NCI-H345 treated with DMSO at 0.1 percent for 48 hours (cell line): Measurements from ENCODE around the gene DYNC2H1.
"Not testable (repeated sequence)": the region's sequence is repeated elsewhere in the genome, so short reads cannot be mapped to it uniquely, and the experiment has no call there.

Source experiments
- DNase-seq: peaks from one replicate; lab custom pipeline; 2025; ENCODE audit not compliant: unreplicated experiment; lab: John Stamatoyannopoulos, UW

Gene DYNC2H1

DNA sequence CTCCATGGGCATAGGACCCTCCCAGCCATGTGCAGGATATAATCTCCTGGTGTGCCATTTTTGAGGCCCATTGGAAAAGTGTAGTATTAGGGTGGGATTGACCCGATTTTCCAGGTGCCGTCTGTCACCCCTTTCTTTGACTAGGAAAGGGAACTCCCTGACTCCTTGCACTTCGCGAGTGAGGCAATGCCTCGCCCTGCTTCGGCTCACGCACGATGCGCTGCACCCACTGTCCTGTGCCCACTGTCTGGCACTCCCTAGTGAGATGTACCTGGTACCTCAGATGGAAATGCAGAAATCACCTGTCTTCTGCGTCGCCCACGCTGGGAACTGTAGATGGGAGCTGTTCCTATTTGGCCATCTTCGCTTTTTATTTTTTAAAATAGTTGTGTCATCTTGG is 32.8 kb downstream of the DYNC2H1 start:
- not testable (repeated sequence) for DNase-seq

DNA sequence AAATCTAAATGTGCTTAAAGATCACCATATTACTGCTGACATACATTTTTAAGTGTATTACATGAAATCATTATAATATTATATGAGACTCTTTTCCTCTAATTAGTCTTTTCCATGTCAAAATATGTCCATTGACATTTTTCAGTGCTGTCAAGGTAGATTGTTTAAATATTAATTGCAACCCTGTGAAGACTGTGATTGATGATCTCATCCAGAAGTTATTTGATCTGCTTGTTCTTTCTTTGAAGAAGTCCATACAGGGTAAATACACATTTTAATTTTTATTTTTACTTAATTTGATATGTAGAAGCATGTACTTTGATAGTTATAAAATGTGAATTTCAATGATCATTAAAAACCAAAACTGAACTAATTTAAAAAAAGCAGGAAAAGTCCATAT is 38.4 kb downstream of the DYNC2H1 start:
- no peak for DNase-seq

DNA sequence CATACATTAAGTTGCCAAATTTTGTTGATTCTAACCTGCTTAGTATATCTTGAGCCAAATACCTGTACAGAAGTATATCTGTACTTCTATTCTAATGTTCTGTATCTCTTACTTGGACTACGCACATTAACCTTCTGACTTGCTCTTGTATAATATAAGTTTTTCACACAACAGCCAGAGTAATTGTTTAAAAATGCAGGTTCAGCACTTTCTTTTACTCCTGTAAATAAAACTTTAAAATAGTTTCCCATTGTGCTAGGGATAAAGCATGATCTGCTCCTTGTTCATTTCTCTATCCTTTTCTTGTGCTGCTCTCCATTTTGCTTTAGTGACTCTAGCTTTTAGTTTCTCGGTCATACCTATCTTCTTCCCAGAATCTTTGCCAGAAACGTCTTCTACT is 48.3 kb downstream of the DYNC2H1 start:
- DNase-seq: no peak

DNA sequence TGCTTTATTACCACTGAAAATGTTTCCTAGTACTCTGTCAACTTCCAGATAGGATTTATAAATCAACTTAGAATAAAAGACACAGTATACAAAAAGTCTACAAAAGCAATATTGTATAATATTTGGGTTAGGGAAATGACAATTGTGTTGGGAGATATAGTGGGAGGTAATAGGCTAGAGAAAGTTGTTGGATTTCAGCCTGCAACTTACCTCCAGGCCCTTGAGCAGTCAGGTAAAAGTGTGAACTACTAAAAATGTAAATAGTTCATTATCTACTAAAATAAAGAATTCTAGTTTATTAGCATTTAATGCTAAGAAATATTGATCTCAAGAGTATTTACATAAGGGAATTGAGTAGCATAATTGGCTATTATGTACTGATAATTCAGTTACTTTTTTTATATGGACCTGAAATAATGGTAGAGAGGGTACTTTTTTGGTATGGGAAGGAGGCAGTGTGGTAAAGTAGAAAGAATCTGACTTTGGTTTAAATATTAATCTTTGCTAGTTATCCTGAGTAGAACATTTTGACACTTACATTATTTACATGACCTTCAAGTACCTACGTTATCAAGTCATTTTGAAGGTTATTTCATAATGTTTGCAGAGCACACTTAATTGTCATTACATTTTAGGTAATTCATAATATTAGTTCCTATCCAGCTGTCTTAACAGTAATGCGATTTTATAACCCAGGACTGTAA is 55.0 kb downstream of the DYNC2H1 start:
- no peak for DNase-seq

DNA sequence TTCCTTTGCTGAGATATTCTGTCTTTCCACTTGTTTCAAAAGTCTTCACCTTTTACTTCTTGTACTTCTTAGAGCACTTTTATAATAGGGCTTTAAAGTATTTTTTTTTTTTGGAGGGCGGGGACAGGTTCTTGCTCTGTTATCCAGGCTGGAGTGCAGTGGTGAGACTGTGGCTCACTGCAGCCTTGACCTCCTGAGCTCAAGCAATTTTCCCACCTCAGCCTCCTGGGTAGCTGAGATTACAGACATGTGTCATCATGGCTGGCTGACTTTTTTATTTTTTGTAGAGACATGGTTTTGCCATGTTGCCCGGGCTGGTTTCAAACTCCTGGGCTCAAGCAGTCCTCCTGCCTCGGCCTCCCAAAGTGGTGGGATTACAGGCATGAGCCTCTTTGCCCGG is 57.9 kb downstream of the DYNC2H1 start:
- no peak for DNase-seq

DNA sequence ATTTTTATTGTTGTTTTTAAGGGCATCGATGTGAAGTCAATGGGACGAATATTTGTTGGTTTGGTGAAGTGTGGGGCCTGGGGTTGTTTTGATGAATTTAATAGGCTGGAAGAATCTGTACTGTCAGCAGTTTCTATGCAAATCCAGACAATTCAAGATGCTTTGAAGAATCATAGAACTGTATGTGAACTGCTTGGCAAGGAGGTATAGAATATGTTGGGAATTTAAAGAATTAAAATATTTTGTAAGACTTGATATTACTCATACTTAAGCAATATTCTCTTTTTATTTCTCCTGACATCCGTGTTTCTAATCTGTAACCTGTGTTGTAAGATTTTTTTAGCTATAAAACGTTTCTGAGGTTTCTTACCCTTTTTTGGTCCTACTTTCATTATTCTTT is 61.6 kb downstream of the DYNC2H1 start:
- no peak for DNase-seq

DNA sequence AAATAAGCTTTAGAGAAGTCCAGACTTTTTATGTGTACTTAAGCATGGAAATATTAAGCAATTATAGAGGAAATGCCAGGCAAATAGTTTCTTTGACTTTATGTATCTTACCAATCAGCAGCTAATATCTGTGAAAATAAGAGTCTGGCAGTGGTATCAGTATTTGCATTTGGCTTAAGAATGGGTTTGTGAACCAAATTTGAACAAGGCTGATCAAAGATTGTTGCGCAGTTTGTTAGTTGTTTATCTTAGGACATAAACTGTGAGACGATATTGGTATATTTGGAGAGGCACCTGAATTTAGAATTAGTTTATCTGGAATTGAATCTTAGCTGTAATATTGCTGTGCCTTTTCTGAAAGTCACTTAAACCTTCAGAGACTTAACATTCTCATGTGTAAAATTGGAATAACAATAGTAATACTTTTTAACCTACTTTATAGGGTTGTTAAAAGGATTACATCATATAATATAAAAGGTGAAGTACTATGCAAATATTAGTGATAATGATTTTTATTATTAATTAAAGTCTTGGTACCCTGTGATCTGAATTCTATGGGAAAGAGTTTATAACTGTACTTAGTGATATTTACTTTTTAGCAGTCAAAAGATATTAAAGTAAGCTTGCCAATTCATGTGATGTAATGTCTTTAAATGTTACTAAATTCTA is 66.4 kb downstream of the DYNC2H1 start:
- DNase-seq: no peak

DNA sequence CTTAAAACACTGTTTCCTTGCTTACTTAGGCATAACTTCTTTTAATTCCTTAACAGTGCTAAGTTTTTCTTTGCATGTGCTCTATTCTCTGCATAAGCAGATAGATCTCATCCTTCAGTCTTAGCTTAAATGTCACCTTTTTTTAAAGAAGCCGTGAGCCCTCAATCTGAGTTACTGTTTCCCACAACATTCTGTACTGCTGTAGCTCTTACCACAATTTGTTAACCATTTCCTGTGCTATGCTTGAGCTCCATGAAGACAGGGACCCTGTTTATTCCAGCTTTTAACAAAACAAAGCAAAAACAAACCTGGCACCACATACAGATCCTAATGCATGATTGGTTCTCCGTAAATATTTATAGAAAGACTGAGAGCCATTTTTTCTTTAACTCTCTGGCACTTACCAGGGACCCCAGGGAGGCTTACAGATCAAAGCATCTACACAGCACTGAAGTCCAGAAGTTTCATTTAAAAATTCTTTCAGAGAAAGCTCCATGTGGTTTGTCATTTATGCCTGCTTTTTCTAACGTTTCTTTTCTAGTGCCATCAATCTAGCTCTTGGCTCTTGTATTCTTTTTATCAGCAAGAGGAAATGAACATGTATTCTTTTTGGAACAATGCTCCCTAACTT is 74.9 kb downstream of the DYNC2H1 start:
- no peak for DNase-seq

DNA sequence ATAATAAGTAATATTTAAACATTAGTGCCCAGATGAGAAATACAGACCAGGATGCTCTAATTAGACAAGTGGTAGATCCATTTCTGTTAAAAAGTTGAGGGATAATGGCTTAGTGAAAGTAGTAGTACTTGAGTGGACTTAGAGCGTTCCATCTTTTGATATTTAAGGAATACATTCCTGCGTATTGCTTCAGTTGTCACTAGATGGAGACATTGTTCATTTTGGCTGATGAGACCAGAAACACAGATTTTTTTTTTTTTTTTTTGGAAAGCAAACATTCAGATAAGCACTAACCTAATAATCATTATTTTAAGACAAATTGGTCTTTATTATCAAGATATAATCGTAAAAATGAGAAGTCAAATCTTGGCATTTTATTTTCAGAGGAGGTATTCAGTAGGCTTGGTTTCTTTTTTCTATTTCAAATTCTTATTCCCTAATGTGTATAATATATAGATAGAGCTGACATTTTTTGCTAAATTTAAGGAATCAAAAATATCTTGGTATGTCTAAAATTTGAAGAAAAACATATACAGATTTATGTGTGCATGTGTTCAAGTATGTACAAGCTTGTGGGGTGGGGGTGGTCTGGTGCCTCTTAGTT is 92.9 kb downstream of the DYNC2H1 start:
- DNase-seq: no peak

DNA sequence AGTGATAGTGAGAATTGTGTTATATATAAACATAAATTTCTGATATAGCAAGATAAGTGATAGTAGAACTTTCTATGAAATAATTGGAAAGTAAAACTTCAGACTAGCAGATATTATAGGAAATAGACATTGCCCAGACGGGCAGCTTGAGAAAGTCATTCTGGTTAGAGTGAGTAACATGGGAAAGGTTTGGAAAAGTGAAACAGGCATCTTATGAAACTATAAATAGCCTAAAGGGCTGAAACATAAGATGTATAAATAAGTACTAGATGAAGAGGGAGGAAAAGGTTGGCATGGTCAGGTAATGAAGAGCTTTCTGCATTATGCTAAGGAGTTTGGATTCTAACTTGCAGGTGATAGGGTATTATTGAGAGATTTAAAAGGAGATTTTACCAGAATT is 101.3 kb downstream of the DYNC2H1 start:
- DNase-seq: no peak

DNA sequence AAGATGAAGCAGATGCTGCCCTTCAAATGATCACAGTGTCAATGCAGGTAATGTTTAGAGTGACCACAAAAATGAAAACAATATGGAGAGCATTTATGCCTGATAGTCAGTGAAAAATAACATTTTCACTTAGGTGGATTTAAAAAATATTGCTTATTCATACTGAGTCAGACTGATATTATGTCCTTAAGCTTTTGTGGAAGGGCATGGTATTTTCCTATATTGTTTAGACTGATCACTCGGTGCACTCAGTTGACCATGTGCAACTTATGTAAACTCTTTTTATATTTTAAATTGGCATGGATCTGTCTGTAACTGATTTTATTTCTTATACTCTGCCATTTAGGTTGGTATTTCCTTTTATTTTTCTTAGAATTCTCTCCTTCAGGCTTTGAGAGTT is 106.6 kb downstream of the DYNC2H1 start:
- DNase-seq: no peak

DNA sequence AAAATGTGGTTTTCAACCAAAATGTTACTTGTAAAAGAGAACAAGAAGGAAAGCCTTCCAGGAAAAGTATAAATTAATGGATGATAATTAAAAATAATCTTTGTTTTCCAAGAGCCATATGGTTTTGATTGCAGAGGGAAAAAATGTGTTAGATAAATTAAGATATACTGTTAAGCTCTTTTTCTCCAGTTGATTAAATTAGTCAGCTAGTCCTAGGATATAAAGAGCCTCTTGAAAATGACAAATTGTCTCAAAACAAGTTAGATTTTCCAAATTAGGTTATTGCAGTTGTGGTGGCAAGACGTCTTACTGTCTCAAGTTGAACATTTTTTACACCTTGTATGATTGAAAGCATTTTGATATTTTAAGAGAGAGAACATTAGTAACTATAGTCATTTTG is 110.9 kb downstream of the DYNC2H1 start:
- DNase-seq: no peak

DNA sequence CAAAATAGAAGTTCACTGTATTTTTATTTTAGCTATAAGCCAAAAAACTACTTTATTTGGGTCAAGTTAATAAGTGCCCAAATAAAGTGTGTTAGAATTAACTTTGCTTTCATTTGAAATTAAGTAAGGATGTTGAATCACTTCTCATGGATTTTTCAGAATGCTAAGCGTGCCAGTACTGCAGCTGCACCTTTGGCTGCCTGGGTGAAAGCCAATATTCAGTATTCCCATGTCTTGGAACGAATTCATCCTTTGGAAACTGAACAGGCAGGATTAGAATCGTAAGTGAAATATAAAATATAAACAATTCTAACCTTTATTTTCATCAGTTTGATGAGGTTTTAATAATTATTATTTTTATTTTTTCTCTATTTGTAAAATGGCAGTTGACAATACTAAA is 113.6 kb downstream of the DYNC2H1 start:
- no peak for DNase-seq

DNA sequence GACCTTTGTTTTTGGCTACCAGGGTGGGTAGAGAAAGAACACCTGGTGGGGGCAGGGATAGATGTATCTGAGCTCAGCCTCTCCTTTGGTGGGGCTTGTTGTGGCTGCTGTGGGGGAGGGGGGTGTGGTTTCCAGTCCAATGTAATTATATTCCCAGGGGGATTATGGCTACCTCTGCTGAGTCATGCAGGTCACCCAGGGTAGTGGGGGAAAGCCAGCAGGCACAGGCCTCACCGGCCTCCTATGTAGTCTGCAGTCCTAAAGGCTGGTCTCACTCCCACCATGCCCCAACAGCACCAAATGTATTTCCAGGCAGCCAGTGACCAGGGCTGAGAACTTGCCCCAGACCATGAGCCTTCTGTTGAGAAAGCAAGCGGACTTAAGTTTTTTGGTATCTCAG is 119.6 kb downstream of the DYNC2H1 start:
- no peak for DNase-seq

DNA sequence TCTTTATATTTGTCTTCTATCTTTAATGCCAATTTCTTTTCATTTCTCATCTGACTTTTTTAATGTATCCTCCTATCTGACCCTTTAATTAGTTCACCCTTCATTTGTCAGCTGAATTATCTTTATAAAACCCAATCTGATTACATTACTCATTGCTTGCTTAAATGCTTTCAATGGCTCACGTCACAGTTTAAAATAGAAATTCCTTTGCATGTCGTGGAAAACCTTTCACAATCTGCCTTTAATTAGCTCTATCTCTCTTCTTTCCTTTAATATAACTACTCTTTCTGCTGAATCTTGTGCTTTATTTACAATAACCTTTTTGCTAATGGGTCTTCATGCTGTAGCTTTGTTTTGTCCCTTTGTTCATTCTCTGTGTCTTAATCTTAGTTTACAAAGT is 125.7 kb downstream of the DYNC2H1 start:
- DNase-seq: no peak

DNA sequence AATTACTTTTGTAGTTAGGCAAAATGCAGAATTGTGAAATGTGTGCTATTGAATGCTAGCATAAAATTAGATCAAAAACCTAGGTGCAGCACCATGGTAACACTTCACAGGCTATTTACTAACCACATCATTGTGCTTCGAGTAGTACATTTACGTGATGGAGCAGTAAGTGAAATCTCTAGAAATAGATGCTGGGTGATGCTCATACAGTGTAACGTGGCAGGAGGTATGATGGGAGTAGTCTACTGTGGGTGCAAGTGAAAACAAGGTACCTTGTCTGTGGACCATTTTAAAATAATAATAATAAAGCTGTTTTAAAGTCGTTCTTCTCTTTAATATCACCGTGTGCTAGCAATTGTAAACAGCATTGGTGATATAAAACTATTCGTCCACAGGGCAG is 132.3 kb downstream of the DYNC2H1 start:
- DNase-seq: no peak

DNA sequence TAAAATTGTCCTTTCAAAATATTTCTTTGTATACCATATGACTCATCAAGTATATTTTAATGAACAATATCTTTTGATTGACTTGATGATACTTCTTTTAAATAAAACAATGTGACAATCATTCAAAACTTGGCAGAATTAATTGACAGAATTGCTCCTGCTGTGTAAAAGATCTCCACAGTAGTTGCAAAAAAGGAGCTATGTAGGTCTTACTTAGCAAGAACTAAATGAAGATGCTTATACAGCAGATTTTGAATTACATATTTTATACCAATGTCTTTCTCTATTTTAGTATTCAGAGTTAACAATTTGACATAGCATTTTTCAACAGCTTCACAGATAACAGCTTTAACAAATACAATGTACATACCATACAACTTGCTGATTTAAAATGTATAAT is 144.9 kb downstream of the DYNC2H1 start:
- DNase-seq: no peak

DNA sequence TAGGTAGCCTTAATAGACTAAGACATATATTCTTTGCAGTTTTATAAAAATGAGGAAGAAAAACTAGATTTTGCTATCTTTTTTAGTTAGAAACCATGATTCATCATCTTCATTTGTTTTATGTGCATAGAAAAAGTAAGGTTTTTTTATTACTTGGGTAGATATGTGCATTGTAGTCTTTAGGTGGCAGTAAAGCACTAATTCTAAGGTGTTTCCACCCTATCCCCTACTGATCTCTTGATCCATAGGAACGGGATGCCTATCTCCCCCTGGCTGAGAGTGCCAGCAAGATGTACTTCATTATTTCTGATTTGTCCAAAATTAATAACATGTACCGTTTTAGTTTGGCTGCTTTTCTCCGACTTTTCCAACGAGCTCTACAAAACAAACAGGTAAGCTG is 148.1 kb downstream of the DYNC2H1 start:
- DNase-seq: no peak

DNA sequence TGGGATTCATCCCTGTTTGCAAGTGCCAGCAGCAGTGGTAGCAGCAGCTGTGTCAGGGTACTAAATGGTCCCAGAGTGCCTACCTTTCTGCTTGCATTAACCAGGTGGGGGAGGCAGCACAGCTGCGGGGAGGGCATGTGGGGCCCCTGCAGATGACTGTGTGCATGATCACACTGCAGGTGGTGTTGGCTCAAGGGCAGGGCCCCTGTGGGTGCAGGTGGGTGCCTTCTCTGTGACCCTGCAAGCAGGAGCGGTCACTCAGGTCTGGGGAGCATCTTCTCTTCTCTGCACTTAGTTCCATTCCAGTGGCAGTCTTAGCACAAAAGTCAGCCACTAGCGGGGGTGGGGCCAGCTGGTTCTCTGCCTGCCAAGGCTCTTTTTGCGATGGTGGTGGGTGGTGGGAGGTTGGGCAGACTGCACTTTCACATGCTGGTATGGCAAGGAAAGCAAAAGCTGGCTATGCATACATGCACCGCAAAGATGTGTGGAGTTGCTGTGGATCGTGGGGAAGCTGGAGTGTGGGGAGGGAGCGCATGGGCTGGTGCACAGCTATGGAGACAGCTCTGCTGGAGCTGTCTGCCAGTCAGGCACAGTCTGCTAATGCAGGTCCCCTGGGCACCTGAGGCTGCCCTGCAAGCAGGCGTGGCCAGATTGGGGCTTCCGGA is 157.1 kb downstream of the DYNC2H1 start:
- DNase-seq: no peak

DNA sequence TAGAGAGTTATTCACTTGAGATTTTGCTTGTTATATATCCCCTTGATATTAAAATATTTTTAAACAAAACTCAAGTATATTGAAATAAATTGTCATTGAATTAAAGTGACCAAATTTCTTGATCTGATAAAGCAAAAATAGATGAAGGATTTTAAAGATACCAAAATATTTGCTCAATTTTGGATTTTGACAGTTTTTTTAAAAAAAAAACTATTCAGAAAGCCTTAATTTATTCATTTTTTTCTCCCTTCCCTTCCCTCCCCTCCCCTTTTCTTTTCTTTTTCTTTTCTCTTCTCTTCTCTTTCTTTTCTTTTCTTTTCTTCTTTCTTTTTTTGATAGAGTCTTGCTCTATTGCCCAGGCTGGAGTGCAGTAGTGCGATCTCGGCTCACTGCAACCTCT is 163.7 kb downstream of the DYNC2H1 start:
- DNase-seq: no peak

DNA sequence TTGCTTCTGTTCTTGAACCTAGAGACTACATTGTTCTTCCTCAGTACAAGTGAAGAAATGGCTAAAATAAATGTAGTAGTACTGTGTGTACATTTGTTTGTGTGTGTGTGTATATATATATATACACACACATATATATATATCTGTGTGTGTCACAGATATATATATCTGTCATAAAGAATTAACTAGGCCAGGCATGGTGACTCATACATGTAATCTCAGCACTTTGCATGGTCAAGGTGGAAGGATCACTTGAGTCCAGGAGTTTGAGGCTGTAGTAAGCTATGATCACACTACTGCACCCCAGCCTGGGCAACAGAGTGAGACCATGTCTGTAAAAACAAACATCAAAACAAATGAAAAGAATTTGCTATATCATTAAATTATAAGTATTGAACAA is 164.8 kb downstream of the DYNC2H1 start:
- no peak for DNase-seq

DNA sequence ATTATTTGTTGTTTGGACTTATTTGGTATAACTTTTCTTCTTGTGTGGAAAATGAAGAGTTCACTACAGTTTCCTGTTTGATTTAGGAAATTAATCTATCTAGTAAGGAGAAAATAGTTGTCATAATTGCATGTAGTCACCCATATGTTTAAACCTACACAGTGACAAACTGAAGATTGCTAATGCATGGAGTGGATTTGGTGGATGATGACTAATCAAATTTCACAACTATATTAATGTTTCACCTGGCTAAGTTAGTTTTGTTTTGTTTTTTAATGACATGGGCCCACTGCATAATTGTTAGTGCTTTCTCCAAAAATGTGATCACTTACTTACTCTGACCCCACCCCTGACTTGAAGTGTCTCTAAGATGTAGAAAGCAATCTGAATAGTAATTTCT is 170.6 kb downstream of the DYNC2H1 start:
- no peak for DNase-seq
